Measurements from ENCODE around the gene DENND2D.
A peak's percentile ranks its signal among the peaks of the same experiment; 100 is the strongest.

Gene DENND2D

DNA sequence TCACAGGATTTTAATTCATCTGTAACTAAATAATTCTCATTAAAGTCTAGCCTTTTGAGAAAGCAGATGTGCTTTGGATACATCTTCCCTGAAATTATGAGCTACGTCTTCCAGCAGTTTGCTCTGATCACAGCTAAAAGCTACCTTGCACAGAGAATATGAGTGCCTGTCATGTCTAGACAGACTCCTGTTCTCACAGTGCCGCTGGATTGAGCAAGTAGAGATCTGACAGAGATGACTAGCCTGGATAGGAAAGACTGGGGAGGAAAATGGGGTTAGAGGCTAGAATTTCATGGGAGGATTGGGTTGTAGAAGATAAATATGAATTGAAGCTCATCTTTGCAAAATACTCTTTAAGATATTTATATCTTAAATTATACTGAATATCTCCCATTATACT is 36.3 kb downstream of the DENND2D start:
- no peak for DNase-seq

DNA sequence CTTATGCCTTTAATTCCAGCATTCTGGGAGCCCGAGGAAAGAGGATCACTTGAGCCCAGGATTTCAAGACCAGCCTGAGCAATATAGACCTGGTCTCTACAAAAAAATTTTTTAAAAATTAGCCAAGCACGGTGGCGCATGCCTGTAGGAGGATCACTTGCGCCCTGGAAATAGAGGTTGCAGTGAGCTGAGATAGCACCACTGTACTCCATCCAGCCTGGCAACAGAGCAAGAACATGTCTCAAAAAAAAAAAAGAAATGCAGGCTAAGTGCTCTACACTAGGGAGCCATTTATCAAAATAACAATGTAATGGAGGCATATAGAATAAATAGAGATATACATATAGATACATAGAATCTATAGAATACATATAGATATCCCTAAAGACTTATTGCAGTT is 37.1 kb downstream of the DENND2D start:
- no peak for DNase-seq

DNA sequence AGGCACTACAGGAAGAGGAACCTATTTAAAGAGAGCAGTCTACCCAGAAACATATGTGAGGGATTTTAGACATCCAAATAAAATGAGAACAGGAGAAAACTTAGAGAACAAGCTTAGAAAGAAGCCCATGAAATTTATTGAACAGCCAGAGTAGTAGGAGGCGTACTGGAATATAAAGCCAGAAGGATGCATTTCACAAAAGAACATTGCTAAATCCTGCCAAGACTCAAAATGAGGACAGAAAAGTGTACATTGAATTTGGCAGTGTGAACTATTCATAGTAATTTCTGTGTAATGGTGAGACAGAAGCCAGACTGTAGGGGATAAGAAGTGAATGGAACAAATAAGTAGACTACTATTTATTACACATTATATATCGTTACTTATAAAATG is 38.0 kb downstream of the DENND2D start:
- no peak for DNase-seq

GRCh38 chr1:111161843-111162487 is 38.5 kb downstream of the DENND2D start:
- no peak for DNase-seq

DNA sequence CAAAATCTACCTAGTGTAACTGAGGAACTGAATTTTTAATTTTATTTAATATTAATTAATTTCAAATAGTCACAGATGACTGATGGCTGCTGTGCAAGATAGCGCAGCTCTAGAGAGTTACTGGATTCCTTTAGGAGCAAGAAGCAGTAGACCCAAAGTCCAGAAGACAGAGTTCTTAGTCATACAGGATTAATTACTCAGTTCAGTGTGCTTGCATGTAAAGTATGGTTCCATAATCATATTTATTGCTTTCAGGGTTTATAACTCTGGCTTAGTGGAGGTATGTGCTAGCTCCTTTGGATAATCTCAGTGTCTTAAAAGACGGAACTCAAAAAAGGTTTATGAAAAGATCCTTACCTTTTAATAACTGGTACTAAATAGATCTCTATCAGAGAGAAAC is 43.0 kb downstream of the DENND2D start:
- DNase-seq = no peak

DNA sequence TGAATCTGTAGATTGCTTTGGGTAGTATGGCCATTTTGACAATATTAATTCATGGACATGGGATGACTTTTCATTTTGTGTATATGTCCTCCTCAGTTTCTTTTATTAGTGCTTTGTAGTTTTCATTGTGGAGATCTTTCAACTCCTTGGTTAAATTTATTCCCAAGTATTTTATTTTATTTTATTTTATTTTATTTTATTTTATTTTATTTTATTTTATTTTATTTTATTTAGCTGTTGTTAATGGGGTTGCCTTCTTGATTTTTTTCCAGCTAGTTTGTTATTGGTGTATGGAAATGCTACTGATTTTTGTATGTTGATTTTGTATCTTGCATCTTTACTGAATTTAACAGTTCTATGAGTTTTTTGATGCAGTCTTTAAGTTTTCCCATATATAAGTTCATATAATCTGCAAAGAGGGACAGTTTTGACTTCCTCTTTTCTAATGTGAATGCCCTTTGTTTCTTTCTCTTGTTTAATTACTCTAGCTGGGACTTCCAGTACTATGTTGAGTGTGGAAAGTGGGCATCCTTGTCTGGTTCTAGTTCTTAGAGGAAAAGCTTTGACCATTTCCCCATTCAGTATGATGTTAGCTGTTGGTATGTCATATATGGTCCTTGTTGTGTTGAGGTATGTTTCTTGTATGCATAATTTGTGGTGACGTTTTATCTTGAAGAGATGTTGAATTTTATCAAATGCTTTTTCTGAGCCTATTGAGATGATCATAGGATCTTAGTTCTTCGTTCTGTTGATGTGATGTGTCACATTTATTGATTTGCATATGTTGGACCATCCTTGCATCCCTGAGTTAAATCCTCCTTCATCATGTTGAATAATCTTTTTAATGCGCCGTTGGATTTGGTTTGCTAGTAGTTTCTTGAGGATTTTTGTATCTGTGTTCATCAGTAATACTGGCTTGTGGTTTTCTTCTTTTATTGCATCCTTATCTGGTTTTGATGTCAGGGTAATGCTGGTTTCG is 46.1 kb downstream of the DENND2D start:
- DNase-seq = no peak

- DNase-seq = no peak
These were observed 48.6 kb downstream of the DENND2D start for GRCh38 chr1:111151838-111152237.

DNA sequence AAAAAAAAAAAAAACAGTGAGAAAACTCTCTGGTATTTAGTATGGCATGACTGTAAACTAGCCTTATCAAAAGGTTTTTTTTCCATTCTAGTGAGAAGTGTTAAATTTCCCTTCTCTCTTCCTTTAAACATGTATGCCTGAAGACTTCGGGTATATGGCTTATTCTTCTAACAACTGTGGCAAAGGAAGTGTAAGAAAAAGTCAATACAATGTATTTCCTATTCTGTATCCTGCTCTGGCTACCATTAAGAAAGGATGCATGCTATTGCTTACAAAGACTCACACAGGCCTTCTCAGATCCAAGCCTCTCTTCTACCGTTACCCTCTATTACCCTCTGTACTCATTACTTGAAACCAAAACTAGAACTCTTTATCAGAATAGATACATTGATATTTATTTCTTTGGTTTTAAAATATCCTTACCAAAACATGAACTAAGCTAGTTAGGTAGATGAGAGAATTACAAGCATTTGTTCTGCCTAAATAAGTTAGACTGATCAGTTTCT is 52.0 kb downstream of the DENND2D start:
- no peak for DNase-seq

DNA sequence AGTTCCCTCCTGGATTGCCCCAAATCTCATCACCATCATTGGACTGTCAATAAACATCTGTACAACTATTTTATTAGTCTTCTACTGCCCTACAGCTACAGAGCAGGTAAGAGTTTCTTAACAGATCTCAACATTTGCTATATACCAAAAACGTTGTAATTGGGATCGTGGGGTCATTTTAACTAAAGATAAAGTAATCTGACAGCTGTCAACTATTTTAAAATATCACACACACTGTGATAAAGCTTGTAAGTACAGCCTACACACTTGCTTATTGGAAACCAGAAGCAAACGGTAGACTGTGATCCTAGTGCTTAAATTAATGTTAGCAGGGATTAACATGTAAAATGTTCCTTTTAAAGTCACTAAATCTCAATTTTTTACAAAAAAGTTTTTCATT is 52.5 kb downstream of the DENND2D start:
- DNase-seq = no peak

- DNase-seq = no peak
These were observed 54.3 kb downstream of the DENND2D start for GRCh38 chr1:111145963-111146768.

DNA sequence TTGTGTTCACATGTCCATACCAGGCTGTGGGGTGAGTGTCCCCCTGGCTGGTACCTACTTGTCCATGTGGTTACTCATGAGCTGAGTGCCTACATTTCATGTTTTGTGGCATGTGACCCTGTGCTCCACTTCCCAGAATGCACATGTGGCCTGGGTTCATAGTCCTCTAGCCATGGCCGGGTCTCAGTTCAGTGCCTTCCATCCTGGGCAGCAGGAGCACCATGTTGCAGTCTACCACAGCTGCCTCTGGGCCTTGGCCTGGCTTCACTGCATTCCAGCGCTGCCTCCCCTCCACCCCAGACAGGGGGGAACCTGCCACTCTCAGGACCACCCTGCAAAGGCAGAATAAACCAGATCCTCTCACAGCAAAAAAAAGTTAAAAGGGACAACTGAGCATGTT is 54.9 kb downstream of the DENND2D start:
- no peak for DNase-seq

DNA sequence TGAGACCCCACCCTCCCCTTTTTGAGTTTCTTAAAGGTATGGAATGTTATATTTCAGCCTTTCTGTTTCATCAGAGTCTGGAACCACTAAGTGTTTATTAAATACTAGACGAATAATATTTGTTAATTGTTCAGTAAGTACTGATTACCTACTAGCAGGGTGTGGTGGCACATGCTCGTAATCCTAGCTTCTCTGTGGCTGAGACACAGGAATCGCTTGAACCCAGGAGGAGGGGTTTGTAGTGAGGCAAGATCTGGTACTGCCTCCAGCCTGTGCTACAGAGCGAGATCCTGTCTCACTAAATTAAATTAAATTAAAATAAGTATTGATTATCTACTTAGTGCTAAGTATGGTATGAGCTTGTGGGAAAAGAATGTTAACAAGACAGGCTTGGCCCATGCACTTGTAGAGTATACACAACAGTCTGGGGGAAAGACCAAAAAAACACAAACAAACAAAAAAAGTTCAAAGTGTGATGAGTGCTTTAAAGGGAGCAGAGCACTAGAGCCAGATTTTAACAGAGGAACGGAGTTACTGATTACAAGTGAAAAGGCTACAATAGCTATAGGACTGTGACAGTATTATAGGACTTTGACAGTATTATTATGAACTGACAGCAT is 58.0 kb downstream of the DENND2D start:
- no peak for DNase-seq

GRCh38 chr1:111141245-111142220 is 58.9 kb downstream of the DENND2D start:
- DNase-seq = no peak

DNA sequence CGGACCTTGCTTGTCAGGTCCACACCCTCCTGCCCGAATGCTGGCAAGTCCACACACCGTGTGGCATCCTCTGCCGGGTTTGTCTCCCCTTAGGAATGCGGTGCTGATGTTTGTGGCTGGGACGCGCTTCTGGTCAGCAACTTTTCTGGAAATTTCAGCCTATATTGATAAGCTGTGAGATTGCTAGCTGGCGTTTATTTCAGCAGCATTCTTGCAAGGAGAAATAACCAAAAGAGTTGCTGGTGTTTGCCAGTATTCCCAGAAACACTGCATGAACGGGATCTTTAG is 59.8 kb downstream of the DENND2D start:
- no peak for DNase-seq

- peak; percentile 93 for DNase-seq
These were observed 60.3 kb downstream of the DENND2D start, which contains the start of the genes CEPT1 and DRAM2 for GRCh38 chr1:111139956-111140679. Gene CEPT1 (plus strand): TSS chr1:111140223. CDS start chr1:111147715, 7,492 bp downstream. Gene DRAM2 (minus strand): TSS chr1:111140093. CDS start chr1:111131554, 8,539 bp downstream.

DNA sequence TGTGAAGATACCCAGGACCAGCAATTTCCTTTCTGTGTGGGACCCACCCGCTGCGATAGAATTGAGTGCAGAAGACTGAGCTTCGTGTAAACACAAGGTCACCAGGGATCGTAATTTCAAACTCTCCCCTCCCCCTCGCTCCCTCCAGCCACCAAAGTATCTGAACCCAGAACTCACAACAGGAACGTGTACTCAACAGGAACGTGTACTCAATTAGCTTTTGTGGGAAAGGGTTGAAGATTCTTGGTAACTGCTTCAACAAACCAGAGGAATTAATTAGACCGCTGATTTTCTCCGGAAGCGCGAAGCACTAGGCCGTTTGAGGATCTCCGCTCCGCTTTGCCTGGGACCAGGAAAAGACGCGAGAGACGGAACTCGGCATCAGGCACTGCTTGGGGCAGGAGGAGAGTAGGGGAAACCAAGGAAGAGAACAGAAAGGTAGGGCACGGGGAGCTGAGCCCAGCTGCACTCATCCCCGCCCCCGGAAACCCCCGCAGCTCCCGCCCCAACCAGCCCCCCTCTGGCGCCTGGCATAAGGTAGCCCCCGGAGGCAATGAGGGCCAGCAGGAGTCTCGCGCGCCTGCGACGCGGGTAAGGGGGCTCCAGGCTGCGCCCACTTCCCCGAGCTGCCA is 61.0 kb downstream of the DENND2D start:
- DNase-seq = peak; percentile 7 to 56
